ENCODE data around the gene MAP1LC3B.

GRCh38 chr16:87442581-87442966 is 50.4 kb downstream of the MAP1LC3B start:
- TF ChIP-seq CTCF (IDR thresholded peaks at IDR 0.05) (no peak), POLR2A (IDR thresholded peaks at IDR 0.05) (no peak)
